Airway epithelial cell (primary cell): ENCODE data around the gene FAM229B. TPM values are rescaled to one million over a fixed set of nuclear protein-coding genes. Genes with fewer than 3 reads are reported as not detected.

ENCODE experiments used
- total RNA-seq: library from RNA; depleted of rRNA; stranded (reverse); fragments of >200 nt; gene quantifications from 2 replicates; pipeline ENCODE4 v1.2.3, GENCODE V29; 2015

The FAM229B gene
- 4.1 and 17.0 TPM in 2 replicates for total RNA-seq

DNA sequence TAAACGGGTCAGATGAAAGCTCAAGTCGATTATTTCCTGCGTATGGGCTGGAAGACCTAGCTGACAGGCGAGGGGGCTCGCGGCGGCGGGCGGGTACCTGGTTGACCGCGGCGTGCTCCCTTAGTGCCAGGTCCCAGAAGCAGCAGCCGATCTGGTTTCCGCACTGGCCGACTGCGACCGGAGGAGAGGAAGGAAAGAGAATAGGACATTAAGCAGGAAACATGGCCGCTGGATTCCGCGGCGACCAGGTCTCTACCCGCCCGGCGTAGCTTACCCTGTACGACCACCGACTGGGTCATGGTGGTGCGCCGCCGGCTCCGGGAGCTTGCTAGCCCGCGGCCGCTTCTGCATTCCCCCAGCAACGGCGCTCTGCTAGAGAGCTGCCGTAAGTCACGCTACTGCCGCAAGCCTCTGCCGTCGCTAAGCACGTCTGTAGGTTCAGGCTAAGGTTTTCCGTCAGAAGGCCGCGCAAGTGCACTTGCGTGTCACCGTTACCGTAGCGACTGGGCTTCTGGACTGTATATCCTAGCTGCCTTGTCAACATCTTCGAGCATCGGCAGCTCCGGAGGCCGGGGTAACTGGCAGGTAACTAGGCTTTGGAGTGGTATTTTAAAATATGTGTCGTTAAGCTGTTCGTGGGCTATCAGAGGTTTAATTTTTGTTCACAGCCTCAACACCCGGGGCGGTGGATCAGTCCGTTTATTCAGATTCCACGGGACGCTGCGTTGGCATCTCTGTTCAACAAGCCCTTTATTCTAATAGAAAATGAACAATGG is at the start of gene FAM229B, which contains the start of gene TUBE1:
Gene FAM229B (plus strand): TSS at position 456 of the 776 bp plus-strand sequence. CDS start 11,693 bp downstream, outside the sequence.
Gene TUBE1 (minus strand): TSS at position 347 of the 776 bp plus-strand sequence. CDS start 48 bp downstream, at position 299.

DNA sequence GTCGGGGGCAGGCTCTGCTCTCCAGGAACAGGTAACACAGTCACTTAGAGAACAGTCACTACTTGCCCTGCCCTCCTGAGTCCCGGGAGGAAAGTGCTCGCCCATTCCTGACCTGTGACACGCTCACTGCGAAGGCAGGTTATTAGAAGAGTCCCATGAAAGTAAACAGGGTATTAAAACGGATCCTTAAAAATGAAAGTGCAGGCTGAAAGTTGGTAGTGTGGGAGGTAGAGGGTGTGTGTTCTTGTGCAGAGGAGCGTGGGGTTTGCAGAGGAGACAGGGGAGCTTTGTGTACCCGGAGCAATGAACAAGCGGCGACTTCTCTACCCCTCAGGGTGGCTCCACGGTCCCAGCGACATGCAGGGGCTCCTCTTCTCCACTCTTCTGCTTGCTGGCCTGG is 33.4 kb upstream of the FAM229B start, which contains the start of gene CCN6:
Gene CCN6 (plus strand): TSS at position 104 of the 400 bp plus-strand sequence. CDS start 254 bp downstream, at position 358.

Other genes starting within 250 kb of the FAM229B start
- 27.1 and 31.5 TPM in 2 replicates for gene FYN, start 214.1 kb upstream of the FAM229B start, total RNA-seq
- gene CCN6, start 33.5 kb upstream of the FAM229B start, total RNA-seq: 0.14 and 0.88 TPM in 2 replicates
- 11.1 and 14.7 TPM in 2 replicates for gene TUBE1, start 109 bp upstream of the FAM229B start, total RNA-seq
- 1.7 and 2.9 TPM in 2 replicates for gene LAMA4, start 167.0 kb downstream of the FAM229B start, total RNA-seq